GM19468 (cell line): Measurements from ENCODE around the gene PARL.
A peak's percentile ranks its signal among the peaks of the same experiment; 100 is the strongest.

Experiments used
- ATAC-seq: cut with Tn5 transposase; IDR thresholded peaks from one replicate; pipeline ENCODE4 v1.9.1; 2021; ENCODE audit warnings: mild to moderate bottlenecking, moderate library complexity, moderate number of reproducible peaks; ENCODE audit not compliant: unreplicated experiment; ENCODE audit errors: extremely low read depth

Gene PARL, protein sequence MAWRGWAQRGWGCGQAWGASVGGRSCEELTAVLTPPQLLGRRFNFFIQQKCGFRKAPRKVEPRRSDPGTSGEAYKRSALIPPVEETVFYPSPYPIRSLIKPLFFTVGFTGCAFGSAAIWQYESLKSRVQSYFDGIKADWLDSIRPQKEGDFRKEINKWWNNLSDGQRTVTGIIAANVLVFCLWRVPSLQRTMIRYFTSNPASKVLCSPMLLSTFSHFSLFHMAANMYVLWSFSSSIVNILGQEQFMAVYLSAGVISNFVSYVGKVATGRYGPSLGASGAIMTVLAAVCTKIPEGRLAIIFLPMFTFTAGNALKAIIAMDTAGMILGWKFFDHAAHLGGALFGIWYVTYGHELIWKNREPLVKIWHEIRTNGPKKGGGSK

DNA sequence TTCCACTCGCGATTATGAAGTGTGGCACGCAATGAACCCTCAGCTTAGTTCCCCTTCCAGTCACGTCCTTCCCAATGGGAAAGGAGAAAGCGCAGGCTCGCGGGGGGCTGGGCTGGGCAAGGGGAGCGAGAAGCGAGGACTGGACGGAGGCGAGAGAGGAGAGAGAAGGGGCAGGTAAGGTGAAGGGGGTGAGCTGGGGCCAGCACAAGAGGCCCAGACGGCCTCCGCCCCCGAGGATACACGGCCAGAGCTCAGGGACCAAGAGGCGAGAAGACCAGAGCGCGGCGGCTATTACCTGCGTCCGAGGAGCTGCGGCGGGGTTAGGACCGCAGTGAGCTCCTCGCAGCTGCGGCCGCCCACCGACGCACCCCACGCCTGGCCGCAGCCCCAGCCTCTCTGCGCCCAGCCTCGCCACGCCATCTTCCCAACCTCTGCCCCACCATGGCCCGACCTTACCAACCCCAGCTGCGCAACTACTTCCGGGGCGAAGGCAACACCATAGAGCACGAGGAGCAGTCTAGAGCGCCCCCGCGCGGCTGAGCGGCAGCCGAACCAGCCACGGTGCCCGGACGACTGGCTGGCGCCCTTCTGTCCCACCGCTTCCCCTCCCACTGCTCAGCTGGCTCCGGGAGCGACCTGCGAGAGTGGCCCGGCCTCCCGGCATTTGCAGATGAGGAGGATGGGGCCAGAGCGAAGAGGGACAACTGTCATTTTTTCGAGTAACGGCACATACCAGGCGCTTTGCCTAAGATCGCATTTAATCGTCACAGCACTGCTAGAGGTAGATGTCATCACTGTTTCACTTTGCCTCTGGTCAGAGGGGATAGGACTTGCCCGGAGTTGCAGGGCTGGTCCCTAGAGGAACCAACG, at the start of gene PARL:
Gene PARL (minus strand): TSS at position 454 of the 870 bp plus-strand sequence. CDS start 34 bp downstream, at position 420.
- ATAC-seq = peak; percentile 98

DNA sequence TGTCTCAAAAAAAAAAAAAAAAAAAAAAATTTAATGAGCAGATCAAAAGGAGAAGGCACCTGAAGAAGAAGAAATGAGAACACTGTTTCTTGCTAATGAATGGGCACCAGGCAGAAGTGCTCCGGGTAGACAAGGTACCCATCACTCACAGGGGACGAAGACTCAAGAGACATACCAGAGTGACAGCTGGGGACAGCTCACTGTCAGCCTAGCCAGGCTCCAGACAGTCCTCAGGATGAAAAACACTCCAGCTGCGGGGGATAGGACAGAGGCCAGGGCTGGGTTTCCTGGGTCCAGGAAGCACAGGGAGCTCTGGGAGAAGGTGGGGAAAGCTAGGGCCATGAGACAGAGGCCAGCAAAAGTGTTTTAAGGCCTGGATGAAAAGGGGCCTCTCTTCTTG, 48.5 kb upstream of the PARL start:
- ATAC-seq = no peak

DNA sequence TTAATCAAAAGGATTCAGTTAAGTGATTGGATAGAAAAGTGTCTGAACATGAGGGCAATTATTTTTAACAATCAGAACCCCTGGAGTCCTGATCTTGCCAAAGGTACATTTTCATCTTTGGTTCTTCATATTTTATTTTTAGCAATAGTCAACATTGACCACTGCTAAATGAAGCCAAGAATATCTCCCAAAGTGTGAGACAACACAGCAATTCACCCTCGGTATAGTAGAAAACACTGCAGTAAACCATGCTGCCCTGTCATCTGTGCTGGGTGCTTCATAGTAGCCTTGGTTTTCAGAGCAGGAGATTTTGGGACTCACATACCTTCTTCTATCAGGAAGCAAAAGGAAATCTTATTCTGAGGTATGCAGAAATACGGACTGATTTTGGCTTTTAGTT, 47.2 kb upstream of the PARL start:
- ATAC-seq = no peak

DNA sequence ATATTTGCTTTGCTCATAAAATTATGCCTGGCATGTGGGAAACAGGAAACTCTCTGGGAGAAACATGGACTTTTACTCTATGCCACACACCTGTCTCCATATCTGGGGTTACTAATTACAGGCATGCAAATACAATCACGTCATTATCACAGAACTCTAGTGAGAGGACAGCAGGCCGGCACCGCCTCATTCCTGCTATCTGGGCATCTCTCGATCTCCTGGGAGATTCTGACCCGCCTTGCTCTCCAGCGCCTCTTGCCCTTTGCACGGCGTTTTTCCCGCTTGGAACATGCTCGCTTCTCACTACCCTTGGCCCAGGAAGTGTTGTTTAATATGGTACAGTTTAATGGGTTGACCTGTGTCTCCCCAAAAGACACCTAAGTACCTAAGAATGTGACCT, 45.4 kb upstream of the PARL start:
- no peak for ATAC-seq

DNA sequence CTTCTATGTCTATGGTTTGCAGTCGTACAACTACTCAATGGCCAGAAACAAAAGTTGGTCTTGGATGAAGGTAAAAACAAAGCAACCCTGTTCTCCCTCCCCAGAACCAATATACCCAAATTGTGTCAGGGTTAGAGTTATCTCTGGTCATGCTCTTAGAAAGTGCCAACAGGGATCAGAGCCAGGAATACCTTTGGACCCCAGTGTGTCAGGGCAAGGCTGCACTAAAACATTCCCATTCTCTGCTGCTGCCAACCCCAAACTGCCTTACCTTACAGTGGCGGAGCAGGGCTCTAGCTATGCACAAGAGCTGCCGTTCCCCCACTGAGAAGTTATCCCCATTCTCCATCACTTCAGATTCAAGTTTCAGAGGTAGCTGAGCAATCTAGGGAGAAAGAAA, 42.4 kb upstream of the PARL start:
- no peak for ATAC-seq

DNA sequence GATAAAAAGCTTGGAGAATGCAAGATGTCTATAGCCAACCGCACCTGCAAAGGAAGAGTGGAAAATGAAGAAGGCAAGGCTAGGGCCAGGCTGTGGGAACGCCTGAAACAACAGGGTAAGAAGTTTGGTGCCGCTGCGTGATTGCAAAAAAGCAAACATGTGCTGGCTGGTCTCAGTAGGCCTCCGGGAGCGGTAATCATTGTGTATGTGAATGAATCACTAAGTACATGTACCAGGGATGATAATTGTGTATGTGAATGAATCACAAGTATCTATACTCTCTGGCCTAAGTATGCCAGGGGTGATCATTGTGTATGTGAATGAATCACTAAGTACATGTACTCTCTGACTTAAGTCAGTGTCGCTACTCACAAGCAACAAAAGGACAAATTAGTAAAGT, 40.3 kb upstream of the PARL start:
- no peak for ATAC-seq

DNA sequence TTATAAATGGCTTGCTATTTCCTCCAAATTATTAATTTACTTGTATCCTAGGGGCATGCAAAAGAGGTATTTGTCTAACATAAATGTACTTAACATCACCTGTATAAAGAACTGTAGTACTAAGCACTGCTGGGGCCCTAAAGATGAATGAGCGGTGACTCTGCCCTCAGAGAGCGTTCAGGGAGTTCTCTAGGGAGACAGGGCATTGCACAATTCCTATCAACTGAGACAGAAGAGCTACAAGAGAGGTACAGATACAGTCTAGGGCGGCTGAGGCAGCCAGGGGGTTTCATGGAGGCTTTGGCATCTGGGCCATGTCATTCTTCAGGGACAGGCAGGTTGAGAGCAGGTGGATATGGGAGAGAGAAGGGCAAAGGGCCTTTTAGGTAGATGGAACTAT, 39.9 kb upstream of the PARL start:
- no peak for ATAC-seq

DNA sequence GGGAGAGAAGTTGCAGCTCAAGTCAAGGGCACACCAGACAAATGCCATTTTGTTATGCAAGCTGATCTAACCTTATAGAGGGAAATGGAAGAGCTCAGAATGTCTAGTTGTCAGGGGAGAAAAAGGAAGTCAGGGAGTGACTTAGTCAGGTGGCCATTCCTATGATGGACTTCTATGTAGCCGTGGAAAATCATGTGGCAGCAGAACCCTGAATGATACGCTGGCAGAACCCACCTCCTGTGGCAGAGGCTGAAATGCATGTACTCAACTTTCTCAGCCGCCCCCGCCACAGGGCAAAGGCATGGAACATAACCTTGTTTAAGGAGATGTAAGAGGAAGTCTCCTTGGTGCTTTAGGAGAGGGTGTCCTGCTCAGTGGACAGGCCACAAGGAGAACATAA, 37.7 kb upstream of the PARL start:
- ATAC-seq = no peak

DNA sequence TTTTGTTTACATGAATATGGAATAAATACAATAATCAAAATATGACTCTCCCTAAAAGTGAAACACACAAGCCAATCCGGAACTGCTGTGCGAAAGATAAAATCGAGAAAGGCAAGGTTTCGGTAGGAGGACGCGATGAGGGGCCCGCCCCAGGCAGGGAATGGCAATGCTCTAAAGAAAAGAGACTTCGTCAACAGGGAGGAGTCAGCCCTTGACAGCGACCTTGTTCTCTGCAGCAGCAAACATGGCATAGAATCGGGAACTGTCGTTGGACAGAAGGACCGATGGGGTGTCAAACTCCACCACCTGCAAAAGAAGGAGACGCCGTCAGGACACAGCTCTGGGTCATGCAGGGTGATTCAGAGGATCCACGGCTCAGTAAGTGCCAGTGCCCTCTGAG, 36.4 kb upstream of the PARL start:
- ATAC-seq = no peak

DNA sequence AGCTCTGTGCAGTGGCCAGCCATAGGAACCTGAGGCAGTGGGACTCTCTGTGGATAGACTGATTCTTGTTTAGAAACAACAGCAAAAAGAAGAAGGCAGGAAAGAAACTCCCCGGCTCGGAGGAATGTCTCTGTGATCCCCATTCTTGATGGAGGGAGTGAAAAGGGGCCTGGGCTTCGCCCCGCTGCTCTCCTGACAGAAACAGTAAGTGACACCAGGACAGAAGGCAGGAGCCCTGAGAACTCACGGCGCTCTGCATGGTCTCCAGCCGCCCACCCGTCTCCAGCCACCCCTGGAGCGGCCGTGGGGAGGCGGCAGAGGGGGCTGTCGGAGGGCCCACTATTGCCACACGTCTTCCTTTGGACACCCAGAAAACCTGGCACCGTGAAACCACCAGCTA, 35.7 kb upstream of the PARL start:
- no peak for ATAC-seq

DNA sequence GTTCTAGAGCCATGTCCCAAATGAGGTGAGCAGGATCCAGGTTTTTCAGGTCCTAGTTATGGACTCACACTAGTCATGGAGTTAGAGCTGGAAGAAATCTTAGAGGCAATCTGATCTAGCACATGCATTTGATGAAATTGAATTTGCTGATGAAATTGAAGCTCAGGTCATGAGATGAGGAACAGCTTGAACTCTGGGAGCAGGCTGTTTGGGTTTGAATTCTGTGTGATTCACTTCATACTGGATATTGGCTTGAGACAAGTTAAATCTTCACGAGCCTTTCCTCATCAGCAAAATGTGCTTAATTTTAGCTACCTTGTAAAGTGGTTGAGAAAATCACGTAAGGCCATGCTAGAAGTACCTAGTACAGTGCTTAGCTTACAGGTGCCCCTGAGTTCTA, 33.5 kb upstream of the PARL start:
- ATAC-seq = no peak

DNA sequence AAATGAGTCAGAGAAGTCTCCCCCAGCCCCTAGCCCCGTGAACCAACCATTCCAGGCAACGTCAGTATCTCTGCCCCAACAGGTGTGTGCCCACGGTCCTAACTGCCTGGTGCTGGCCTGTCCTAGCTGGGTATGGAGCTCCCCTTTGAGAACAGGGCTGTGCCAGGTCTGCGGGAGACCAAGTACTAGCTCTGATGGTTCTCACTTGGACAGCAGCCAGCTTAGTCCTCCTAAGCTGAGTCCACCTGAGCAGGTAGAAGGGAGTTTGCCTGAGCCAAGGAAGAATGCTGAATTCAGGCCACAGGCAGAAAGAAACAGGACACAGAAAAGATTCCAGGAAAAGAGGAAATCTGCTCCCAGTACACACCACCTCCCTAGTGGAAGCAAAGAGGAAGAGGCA, 33.1 kb upstream of the PARL start:
- ATAC-seq = no peak

DNA sequence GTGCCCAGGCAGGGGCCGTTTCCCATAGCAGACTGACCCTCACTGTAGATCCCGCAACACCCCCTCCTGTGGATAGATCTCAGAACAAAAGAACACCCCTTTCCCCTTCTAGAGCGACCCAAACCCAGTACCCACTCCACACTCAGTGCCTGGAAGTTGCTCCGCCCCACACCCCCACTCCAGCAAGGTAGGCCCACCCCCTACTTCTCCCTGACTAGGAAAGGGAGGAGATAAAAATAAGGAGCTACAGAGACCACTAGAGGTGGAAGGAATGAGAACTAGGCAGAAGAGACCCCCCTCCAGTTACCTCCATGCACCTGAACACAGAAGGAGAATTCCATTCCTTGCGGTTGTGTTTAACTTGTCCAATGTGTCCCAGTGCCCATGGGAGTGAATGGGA, 30.2 kb upstream of the PARL start:
- ATAC-seq = no peak

DNA sequence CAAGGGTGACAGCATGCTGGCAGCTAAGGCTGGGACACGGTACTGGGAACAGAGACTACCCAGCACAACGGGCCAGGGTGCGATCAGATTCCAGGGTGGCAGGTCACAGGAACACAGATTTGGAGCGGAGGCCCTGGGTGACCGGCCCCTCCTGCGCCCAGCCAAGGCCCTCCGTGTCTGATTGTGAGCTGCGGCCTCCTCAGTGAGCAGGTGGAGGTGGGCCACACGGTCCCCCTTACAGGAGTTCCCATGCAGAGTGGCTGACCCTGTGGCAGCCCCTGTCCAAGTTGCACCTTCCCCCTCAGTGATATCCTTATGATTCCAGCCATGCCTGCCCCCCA, 28.9 kb upstream of the PARL start:
- ATAC-seq = no peak

DNA sequence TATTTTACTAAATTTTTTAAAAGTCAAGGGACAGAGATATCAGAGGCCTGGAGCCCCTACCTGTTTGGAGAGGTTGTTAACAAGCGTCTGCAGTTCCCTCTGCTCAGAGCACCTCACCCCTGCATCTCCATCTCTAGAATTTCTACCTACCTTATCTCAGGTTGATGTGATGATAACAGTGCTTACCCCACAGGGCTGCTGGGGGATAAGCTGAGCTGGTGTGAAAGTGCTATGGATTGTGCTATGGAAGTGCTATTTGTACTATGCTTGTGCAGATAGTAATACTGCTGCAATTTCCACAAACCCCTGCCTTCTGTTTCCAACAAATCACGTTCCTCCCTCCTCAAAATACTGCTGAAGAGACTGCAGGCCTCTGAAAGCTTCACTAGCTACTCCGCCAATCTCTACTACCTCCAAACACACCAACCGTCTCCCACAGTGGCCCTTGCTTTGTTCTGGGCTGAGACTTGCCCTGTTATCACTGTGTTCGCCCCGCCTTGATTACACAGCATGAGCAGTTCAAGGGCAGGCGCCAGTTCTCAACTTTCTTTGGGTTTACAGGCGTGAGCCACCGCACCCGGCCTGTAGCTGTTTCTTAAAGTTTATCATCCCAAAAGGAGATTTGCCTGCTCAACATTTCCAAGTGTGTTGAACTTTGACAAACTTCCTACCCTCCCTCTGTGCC, 28.4 kb upstream of the PARL start:
- ATAC-seq = no peak

DNA sequence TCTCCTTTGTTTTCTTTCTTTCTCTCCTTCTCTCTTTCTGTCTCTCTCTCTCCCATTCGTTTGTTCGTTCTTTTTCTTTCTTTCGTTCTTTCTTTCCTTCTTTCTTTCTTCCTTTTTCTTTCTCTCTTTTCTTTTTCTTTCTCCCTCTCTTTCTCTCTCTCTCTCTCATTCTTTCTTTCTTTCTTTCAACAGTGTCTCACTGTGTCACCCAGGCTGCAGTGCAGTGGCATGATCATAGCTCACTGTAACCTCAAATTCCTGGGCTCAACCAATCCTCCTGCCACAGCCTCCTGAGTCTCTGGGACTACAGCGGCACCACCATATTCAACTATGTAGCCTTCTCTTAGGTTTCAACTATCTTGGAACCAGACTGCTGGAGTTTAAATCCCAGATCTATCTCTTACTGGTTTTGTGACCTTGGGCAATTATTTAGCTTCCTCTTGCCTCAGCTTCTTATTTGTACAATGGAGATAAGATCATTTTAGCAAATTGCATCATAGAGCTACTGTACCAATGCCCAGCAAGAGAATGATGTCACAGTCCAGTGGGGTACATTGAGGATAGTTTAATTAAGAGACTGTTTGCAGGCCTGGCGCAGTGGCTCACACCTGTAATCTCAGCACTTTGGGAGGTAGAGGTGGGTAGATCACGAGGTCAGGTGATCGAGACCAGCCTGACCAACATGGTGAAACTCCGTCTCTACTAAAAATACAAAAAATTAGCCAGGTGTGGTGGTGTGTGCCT, 27.3 kb upstream of the PARL start:
- ATAC-seq = no peak

DNA sequence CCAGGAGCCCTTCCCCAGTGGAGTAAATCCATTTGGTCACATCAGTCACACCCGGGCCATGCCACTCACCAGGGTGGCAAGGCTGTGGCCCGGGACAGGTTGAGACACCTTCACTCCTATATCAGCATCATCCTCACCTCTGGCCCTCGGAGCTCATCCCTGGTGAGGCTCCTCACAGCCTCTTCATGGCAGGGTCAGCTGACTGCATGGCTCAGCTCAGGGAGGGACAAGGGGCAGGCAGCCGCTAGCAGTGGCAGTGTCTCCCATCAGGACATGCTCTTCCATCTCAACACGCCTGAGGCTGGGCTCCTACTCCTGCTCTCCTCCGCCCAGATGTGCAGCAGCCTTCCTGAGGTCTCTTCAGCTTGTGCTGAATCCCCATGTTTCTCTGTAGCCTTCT, 26.4 kb upstream of the PARL start:
- no peak for ATAC-seq

DNA sequence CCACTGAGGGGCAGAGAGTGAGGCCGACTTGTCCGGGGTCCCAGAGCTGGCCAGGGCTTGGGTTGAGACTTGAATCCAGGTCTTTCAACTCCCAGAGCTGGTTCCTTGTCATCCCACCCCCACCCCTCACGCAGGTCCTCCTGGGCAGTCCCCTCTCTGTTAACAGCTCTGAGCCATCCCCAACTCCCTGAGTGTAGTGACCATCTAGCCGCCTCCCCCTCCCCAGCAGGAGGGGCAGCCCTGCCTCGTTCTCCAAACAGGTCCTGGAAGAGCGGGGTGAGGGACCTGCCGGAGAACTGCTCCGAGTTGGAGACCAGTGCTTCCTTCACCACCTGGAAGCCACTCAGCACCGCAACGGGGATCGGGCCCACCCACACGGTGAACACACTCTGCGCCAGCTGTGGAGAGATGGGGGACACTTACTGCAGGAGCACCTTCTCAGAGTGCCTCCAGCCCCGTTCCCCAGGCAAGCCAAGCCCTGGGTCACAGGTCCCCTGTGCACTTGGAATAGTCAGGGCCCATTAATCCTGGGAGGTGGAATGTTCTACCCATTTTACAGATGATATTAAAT, 24.4 kb upstream of the PARL start:
- ATAC-seq = no peak

DNA sequence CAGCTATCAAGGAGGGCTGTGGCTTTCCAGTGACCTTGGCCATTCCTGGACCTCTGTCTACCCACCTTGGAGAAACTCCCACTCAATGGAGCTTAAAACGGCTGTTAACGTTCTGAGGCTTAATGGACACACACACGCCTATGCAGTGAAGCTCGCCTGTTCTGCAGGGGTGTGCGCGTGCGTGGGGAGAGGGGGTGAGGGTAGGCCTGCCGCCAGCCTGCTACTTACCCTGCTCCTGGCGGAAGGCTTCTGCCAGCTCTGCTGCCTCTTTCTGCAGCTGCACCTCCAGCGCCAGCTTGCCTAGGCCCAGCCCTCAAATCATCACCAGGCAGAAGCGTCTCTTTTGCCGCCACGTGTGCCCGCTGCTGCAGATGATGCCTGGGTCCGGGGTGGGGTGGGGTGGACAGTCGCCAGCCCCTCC, 23.2 kb upstream of the PARL start:
- no peak for ATAC-seq

DNA sequence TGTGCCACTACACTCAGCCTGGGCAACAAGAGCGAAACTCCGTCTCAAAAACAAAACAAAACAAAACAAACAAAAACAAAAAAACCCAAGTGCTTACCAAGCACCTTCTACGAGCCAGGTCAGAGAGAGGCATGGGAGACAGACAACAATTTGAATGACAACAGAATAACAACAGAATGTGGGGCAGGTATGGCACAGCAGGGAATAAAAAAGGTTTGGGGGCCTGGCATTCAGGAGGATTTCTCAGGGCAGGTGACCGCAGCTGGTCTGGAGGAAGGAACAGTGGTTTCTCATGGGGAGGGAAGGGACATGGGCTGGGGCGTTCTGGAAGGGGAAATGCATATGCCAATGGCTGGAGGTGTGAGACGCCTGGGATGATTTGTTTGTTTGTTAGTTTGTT, 22.5 kb upstream of the PARL start:
- no peak for ATAC-seq
